Spinal cord (tissue), 10 donors: ENCODE data around the gene KDM5C. TPM values are rescaled to one million over a fixed set of nuclear protein-coding genes. Genes with fewer than 3 reads are reported as not detected.

Experiments
- DNase-seq, 6 donors: peaks; one replicate each; pipeline versions ENCODE4 v3.0.0 to v3.0.0-alpha.2; 2013 to 2015; ENCODE audit warnings: low spot score in 6 of 6, low read depth in 4 of 6
- H3K27ac ChIP-seq: one replicate; pipeline ENCODE4 v1.5.1; 2013; ENCODE audit warnings: low read depth, low read length, control low read depth
- H3K27me3 ChIP-seq: one replicate; pipeline ENCODE4 v1.6.1; 2013; ENCODE audit warnings: low read length; ENCODE audit not compliant: control insufficient read depth, insufficient read depth
- H3K36me3 ChIP-seq: one replicate; pipeline ENCODE4 v1.6.1; 2013; ENCODE audit warnings: low read length; ENCODE audit not compliant: control insufficient read depth, insufficient read depth
- H3K4me1 ChIP-seq: one replicate; pipeline ENCODE4 v1.6.1; 2013; ENCODE audit warnings: low read length; ENCODE audit not compliant: control insufficient read depth, insufficient read depth
- H3K4me3 ChIP-seq: one replicate; pipeline ENCODE4 v1.5.1; 2013; ENCODE audit warnings: low read depth, low read length, control low read depth
- H3K9me3 ChIP-seq: one replicate; pipeline ENCODE4 v1.6.1; 2013; ENCODE audit warnings: low read length; ENCODE audit not compliant: control insufficient read depth, insufficient read depth
- WGBS: methylation state at CpG from one replicate; pipeline ENCODE4 v1.1.5; 2013; ENCODE audit warnings: missing lambda C conversion rate; ENCODE audit not compliant: insufficient coverage; 5-methylcytosine and 5-hydroxymethylcytosine counted together
- polyA plus RNA-seq, 2 donors: library from polyadenylated mRNA; unstranded; fragments of 120-200 nt; gene quantifications; one replicate each; pipeline ENCODE4 v1.2.1, GENCODE V29; 2013; ENCODE audit not compliant: insufficient read length in 2 of 2
- total RNA-seq, 2 donors: library from RNA; depleted of rRNA in 1 of 2; stranded (reverse); fragments of 120-200 nt in 1 of 2; fragments of >200 nt in 1 of 2; gene quantifications; one replicate each; pipeline versions ENCODE4 v1.2.3 to v1.2.4, GENCODE V29; 2013 to 2014
- donor health status: healthy.

KDM5C gene
- total and polyA plus RNA-seq, 4 donors, result 60.2 to 82.4 (median 72.9) TPM

DNA sequence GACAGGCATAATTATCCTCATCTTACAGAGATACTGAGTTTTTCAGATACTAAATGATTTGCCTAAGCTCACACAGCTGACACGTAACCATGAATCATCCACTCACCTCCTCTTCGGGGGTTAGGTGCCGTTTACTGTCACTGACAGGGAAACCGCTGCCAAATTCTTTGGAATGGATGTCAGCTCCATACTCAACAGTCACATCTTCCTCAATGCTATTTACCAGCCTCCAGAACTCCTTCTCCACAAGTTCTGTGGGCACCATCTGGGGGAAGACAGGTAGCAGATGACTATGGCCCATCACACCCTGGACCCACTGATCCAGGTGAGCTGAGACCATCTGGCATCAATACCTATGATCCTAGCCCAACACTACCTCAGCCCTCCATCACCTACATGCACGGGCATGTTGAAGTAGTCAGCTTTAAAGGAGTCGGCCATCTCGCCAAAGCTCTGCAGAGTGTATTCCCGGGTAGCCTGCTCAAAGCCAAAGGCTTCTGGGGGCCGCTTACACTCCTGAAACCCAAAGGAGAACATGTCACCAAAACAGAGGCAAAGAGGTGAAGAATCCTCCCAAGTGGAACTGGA lies 13.5 kb downstream of the KDM5C start:
- no peaks in the 10 kb centered on the region for H3K4me1 ChIP-seq
- H3K9me3 ChIP-seq, result no peaks in the 10 kb centered on the region
- H3K27ac ChIP-seq, result no peak overlapping the region
- H3K27me3 ChIP-seq, result no peaks in the 10 kb centered on the region
- H3K36me3 ChIP-seq, result peaks cover 79% of the 10 kb centered on the region
- no peak overlapping the region for H3K4me3 ChIP-seq
- no peak for DNase-seq
- WGBS, result 91% methylated on average over 6 of the region's 9 CpGs

DNA sequence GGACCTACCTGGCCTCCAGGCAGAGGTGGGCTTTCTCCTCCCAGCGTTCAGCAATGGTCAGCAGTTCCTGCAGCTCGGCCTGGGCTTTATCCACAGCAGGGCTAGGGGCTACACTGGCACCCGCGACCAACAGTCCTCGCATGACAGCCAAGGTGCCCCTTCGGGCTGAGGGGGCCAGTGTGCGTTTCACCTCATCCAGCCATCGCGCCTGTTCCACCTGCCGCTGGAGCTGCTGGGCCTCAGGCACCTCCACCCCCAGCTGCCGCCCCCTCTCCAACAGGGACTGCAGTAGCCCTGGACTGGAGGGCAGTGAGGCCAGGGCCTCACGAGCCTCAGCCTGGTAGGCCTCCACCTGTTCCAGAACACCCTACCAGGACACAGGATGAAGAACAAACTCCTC lies 28.3 kb downstream of the KDM5C start:
- H3K4me1 ChIP-seq, result no peaks in the 10 kb centered on the region
- H3K27ac ChIP-seq, result no peak overlapping the region
- WGBS, result 96% methylated on average over 12 of the region's 12 CpGs
- no peaks in the 10 kb centered on the region for H3K9me3 ChIP-seq
- H3K27me3 ChIP-seq, result no peaks in the 10 kb centered on the region
- peaks cover 84% of the 10 kb centered on the region for H3K36me3 ChIP-seq
- no peak for DNase-seq
- no peak overlapping the region for H3K4me3 ChIP-seq

DNA sequence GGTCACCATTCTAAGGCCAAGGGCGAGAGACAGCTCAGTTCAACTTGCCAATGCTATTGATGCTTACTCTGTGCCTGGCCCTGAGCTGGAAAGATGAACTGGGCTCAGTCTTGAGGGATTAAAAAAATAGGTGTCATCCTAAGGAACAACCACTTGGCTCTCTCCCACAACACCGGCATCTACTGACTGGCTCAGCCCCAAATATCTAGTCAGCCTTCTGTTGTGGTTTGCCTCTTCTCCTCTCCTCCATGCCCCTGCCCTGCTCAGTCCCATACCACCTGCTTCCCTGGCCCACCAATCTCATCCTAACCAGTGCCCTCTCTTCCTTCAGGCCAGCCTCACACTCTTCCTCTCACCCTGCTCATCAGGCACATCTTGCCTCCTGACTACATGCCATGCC lies 29.6 kb downstream of the KDM5C start:
- Histone ChIP-seq H3K4me1 (no peaks in the 10 kb centered on the region), H3K36me3 (peaks cover 80% of the 10 kb centered on the region), H3K4me3 (no peak overlapping the region), H3K27me3 (no peaks in the 10 kb centered on the region), H3K27ac (no peak overlapping the region), H3K9me3 (no peaks in the 10 kb centered on the region)
- 75% methylated on average over 2 of the region's 2 CpGs for WGBS
- DNase-seq, result no peak

DNA sequence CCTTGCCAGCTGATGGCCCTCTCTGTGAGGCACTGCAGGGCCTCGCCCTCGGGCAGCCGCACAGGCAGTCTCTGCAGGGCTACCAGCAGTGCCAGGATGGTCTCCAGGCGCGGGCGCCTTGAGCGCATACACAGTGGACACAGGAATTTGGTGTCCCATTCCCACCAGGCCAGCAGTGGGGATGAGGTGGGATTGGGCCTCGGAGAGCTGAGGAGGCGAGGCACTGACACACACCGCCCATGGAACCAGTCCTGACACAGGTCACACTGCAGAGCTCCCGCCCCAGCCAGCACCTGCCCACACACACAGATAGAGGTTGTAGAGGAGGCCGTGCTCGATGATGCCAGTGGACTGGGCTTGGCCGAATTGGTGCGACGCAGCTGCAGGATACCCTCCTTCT lies 30.7 kb downstream of the KDM5C start:
- H3K27me3 ChIP-seq, result no peaks in the 10 kb centered on the region
- H3K4me3 ChIP-seq, result no peak overlapping the region
- H3K27ac ChIP-seq, result no peak overlapping the region
- WGBS, result 99% methylated on average over 13 of the region's 16 CpGs
- peaks cover 82% of the 10 kb centered on the region for H3K36me3 ChIP-seq
- no peaks in the 10 kb centered on the region for H3K4me1 ChIP-seq
- H3K9me3 ChIP-seq, result no peaks in the 10 kb centered on the region
- DNase-seq, result no peak

DNA sequence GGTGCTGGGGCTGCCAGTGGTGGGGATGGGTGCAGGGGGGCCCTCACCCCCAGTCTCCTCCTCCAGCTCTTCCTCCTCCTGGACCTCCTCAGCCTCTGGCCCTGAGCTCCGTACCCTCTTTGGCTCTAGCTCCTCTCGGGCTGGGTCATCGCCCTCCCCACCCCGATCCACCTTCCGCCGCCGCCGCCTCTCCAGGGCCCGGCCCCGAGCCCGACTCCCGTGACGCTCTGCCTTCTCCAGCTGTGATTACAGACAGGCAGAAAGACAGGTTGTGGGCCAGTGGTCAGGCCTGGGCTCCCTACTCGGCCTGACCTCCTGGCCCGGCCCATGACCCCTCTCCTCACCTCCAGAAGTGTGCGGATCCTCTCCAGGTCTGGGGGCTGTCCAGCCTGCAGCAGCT lies 31.9 kb downstream of the KDM5C start:
- no peaks in the 10 kb centered on the region for H3K9me3 ChIP-seq
- H3K36me3 ChIP-seq, result peaks cover 70% of the 10 kb centered on the region
- H3K27me3 ChIP-seq, result no peaks in the 10 kb centered on the region
- no peak overlapping the region for H3K4me3 ChIP-seq
- no peak overlapping the region for H3K27ac ChIP-seq
- DNase-seq, result no peak
- 97% methylated on average over 15 of the region's 16 CpGs for WGBS
- no peaks in the 10 kb centered on the region for H3K4me1 ChIP-seq

DNA sequence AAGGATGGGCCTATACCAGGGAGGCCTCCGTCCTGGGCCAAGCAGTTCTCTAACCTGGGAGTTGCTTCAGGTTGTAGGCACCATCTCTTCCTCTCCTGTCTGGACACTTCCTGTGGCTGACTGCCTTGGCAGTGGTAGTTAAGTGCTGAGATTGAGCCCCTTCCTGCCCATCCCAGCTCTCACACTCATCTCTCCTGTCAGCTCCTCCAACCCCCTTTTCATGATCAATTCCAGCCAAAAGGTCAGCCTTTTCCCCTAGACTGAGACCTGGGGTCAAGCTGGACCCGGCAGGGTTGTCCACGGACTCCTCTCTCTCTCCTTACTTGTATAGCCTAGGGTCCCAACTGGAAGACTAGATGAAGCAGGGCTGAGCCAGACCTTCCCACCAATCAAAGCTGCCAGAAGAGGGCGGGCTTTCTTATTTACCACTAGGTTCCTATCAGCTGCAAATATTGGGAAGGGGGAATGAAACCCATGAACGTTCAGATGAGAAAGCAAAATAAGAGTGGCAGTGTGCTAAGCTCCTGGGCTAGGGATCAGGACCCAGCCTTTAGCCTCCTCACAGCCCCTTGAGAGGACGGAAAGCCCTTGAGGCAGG lies 34.5 kb downstream of the KDM5C start:
- peaks cover 45% of the 10 kb centered on the region for H3K36me3 ChIP-seq
- no peaks in the 10 kb centered on the region for H3K27me3 ChIP-seq
- WGBS, result 73% methylated on average over 4 of the region's 6 CpGs
- H3K9me3 ChIP-seq, result no peaks in the 10 kb centered on the region
- H3K27ac ChIP-seq, result no peak overlapping the region
- no peak for DNase-seq
- no peak overlapping the region for H3K4me3 ChIP-seq
- no peaks in the 10 kb centered on the region for H3K4me1 ChIP-seq

DNA sequence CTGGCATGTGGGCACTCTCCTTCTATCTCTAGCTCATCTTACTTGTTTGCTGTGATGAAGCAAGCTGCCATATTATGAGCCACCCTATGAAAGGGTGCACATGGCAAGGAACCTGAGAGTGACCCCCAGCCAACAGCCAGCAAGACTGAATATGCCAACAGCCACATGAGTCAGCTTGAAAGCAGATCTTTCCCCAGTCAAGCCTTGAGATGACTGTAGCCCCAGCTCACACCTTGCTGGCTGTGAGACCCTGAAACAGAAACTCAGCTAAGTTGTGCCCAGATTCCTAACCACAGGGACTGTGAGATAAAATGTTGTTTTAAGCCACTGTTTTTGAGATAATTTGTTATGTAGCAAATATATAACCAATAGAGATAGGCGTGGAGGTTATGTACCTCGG lies 36.2 kb downstream of the KDM5C start:
- Histone ChIP-seq H3K27ac (no peak overlapping the region), H3K4me1 (no peaks in the 10 kb centered on the region), H3K27me3 (no peaks in the 10 kb centered on the region), H3K4me3 (no peak overlapping the region), H3K36me3 (peaks cover 28% of the 10 kb centered on the region), H3K9me3 (no peaks in the 10 kb centered on the region)
- 67% methylated on average over 1 of the region's 2 CpGs for whole genome bisulfite sequencing
- no peak for DNase-seq

DNA sequence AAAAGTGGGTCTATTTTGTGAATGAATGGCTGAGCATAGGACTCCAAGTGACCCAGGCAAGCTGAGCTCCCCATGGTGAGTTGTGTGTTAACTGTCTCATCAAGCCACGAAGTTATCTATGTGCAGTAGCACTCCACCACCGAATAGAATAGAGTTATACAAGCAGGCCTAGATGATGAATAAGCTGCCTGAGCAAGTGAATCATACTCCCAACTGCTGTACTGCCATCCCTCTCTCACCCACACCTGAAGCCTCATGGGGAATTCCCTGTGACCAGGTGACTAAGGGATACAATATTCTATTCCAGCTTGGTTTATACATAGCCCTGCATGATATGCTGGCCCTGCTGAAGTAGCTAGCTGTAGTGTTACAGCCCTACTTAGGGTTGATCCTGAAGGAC lies 38.7 kb downstream of the KDM5C start:
- Histone ChIP-seq H3K9me3 (no peaks in the 10 kb centered on the region), H3K4me1 (no peaks in the 10 kb centered on the region), H3K36me3 (peaks cover 11% of the 10 kb centered on the region), H3K4me3 (no peak overlapping the region), H3K27me3 (no peaks in the 10 kb centered on the region), H3K27ac (no peak overlapping the region)
- DNase-seq, result no peak
- WGBS, result 83% methylated on average over 2 of the region's 2 CpGs

DNA sequence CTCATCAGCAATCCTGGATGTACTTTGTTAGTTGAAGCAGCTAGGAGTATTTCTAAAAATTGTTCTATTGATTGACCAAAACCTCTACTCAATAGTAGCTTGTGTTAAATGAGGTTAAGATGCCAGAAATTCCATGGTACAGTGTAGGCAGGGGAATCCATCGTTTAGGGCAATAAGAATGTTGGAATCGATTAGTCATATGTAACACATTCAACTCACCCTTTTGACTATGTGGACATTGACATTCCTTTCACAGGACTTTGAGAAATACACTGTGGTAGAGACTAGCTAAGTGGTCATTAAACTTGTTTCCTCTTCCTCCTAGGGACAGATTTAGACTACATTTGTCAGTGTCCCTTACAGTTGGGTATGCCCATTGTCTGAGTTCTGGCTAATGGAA lies 40.2 kb downstream of the KDM5C start:
- no CpG with 5 or more reads among the region's 2 CpGs for WGBS
- no peak overlapping the region for H3K4me3 ChIP-seq
- no peak overlapping the region for H3K27ac ChIP-seq
- H3K9me3 ChIP-seq, result no peaks in the 10 kb centered on the region
- H3K4me1 ChIP-seq, result no peaks in the 10 kb centered on the region
- peaks cover 1% of the 10 kb centered on the region for H3K36me3 ChIP-seq
- H3K27me3 ChIP-seq, result no peaks in the 10 kb centered on the region
- no peak for DNase-seq

DNA sequence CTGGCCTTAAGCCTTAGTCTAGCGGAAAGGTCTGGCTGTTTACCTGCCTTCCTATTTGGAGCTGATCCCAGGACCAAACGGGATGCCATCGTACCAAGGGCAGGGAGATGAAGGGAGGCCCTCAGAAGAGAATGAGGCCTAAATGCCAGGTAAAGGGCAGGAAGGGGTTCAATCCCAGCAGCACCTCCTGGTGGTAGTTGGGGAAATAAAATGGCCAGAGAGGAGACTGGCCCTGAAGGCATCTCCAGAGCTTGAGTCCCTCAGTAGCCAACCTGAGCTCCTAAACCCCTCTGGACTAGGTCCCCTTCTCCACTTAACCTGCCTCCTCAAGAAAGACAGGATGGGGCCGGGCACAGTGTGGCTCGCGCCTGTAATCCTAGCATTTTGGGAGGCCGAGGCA lies 53.7 kb downstream of the KDM5C start:
- 98% methylated on average over 7 of the region's 7 CpGs for WGBS
- peaks cover 11% of the 10 kb centered on the region for H3K36me3 ChIP-seq
- no peaks in the 10 kb centered on the region for H3K27me3 ChIP-seq
- no peak overlapping the region for H3K4me3 ChIP-seq
- DNase-seq, result no peak
- no peaks in the 10 kb centered on the region for H3K9me3 ChIP-seq
- no peaks in the 10 kb centered on the region for H3K4me1 ChIP-seq
- no peak overlapping the region for H3K27ac ChIP-seq
